ENCODE results near the gene POU5F1. TPM values are rescaled to one million over a fixed set of nuclear protein-coding genes. Genes with fewer than 3 reads are reported as not detected.

POU5F1 gene
- total RNA-seq, 1 experiment from 2014 or later, result 32.7 TPM

GRCh38 chr6:31210741-31211532 lies 40.5 kb upstream of the POU5F1 start:
- no peak for TF ChIP-seq CTCF (IDR thresholded peaks at IDR 0.05; ENCODE audit: unreplicated experiment)
- peaks cover 4% of the 10 kb centered on the region for H3K36me3 Mint-ChIP-seq (ENCODE audit: insufficient read depth, unreplicated experiment)
- no peak overlapping the region for H3K27ac Mint-ChIP-seq (ENCODE audit: unreplicated experiment)
- CTCF ChIA-PET, result interaction anchor here (0.5 to 0.6 kb wide), 2 partner anchors 118 to 462 kb away, joined by 3 to 8 read pairs; no protein-coding TSS in a partner anchor
- peaks cover 5% of the 10 kb centered on the region for H3K4me1 Mint-ChIP-seq (ENCODE audit: low read depth, unreplicated experiment)
- no peaks in the 10 kb centered on the region for H3K27me3 Mint-ChIP-seq (ENCODE audit: unreplicated experiment)
- DNase-seq, result no peak
- no TSS peak for BruUV-seq (replicated peaks)
- intact Hi-C loops (cut with micrococcal nuclease; ENCODE audit: unreplicated experiment), result no loop called here
- H3K4me3 Mint-ChIP-seq (ENCODE audit: low read depth, unreplicated experiment), result no peak overlapping the region
- H3K9me3 Mint-ChIP-seq (ENCODE audit: low read depth, unreplicated experiment), result no peaks in the 10 kb centered on the region

- H3K27me3 Mint-ChIP-seq (ENCODE audit: unreplicated experiment), result no peaks in the 10 kb centered on the region
- TF ChIP-seq CTCF (IDR thresholded peaks at IDR 0.05; ENCODE audit: unreplicated experiment), result no peak
- DNase-seq, result no peak
- H3K9me3 Mint-ChIP-seq (ENCODE audit: low read depth, unreplicated experiment), result no peaks in the 10 kb centered on the region
- CTCF ChIA-PET, result interaction anchor here (1.4 kb wide), 1 partner anchor 157 kb away, joined by 3 read pairs; no protein-coding TSS in a partner anchor
- BruUV-seq (replicated peaks), result no TSS peak
- H3K4me1 Mint-ChIP-seq (ENCODE audit: low read depth, unreplicated experiment), result peaks cover 11% of the 10 kb centered on the region
- no peak overlapping the region for H3K27ac Mint-ChIP-seq (ENCODE audit: unreplicated experiment)
- H3K4me3 Mint-ChIP-seq (ENCODE audit: low read depth, unreplicated experiment), result no peak overlapping the region
- intact Hi-C loops (cut with micrococcal nuclease; ENCODE audit: unreplicated experiment), result no loop called here
- peaks cover 4% of the 10 kb centered on the region for H3K36me3 Mint-ChIP-seq (ENCODE audit: insufficient read depth, unreplicated experiment)
Measured at GRCh38 chr6:31210123-31210522, 39.6 kb upstream of the POU5F1 start.

- H3K36me3 Mint-ChIP-seq (ENCODE audit: insufficient read depth, unreplicated experiment), result peaks cover 12% of the 10 kb centered on the region
- CTCF ChIA-PET, result interaction anchor here (1.4 kb wide), 1 partner anchor 158 kb away, joined by 3 read pairs; no protein-coding TSS in a partner anchor
Measured at GRCh38 chr6:31209137-31209536, 38.7 kb upstream of the POU5F1 start.

GRCh38 chr6:31208506-31208905 lies 38.0 kb upstream of the POU5F1 start:
- intact Hi-C loops (cut with micrococcal nuclease; ENCODE audit: unreplicated experiment), result no loop called here
- no peaks in the 10 kb centered on the region for H3K9me3 Mint-ChIP-seq (ENCODE audit: low read depth, unreplicated experiment)
- no peak overlapping the region for H3K4me3 Mint-ChIP-seq (ENCODE audit: low read depth, unreplicated experiment)
- CTCF ChIA-PET, result no interaction called here
- H3K4me1 Mint-ChIP-seq (ENCODE audit: low read depth, unreplicated experiment), result peaks cover 26% of the 10 kb centered on the region
- peaks cover 18% of the 10 kb centered on the region for H3K36me3 Mint-ChIP-seq (ENCODE audit: insufficient read depth, unreplicated experiment)
- TF ChIP-seq CTCF (IDR thresholded peaks at IDR 0.05; ENCODE audit: unreplicated experiment), result no peak
- no peak for DNase-seq
- no peaks in the 10 kb centered on the region for H3K27me3 Mint-ChIP-seq (ENCODE audit: unreplicated experiment)
- no peak overlapping the region for H3K27ac Mint-ChIP-seq (ENCODE audit: unreplicated experiment)
- BruUV-seq (replicated peaks), result no TSS peak

More at GRCh38 chr6:31209137-31209536, 38.7 kb upstream of the POU5F1 start:
- BruUV-seq (replicated peaks), result no TSS peak
- H3K27ac Mint-ChIP-seq (ENCODE audit: unreplicated experiment), result no peak overlapping the region
- DNase-seq, result no peak
- no peak for TF ChIP-seq CTCF (IDR thresholded peaks at IDR 0.05; ENCODE audit: unreplicated experiment)
- peaks cover 20% of the 10 kb centered on the region for H3K4me1 Mint-ChIP-seq (ENCODE audit: low read depth, unreplicated experiment)
- intact Hi-C loops (cut with micrococcal nuclease; ENCODE audit: unreplicated experiment), result no loop called here
- no peaks in the 10 kb centered on the region for H3K9me3 Mint-ChIP-seq (ENCODE audit: low read depth, unreplicated experiment)
- no peak overlapping the region for H3K4me3 Mint-ChIP-seq (ENCODE audit: low read depth, unreplicated experiment)
- H3K27me3 Mint-ChIP-seq (ENCODE audit: unreplicated experiment), result no peaks in the 10 kb centered on the region

Data from Calu3 (cell line).